Fibroblast of villous mesenchyme (primary cell): Measurements from ENCODE around the gene AFF1. TPM values are rescaled to one million over a fixed set of nuclear protein-coding genes. Genes with fewer than 3 reads are reported as not detected.
A peak's percentile ranks its signal among the peaks of the same experiment; 100 is the strongest.

Experiments
- DNase-seq: peaks from one replicate; pipeline ENCODE4 v3.0.0-alpha.2; 2010; ENCODE audit warnings: low read depth
- H3K4me3 ChIP-seq: 2 replicates; pipeline ENCODE4 v1.5.1; 2011; ENCODE audit warnings: low read depth, mild to moderate bottlenecking, low read length
- total RNA-seq: library from RNA; depleted of rRNA; stranded (reverse); fragments of >200 nt; gene quantifications from 2 replicates; pipeline ENCODE4 v1.2.3, GENCODE V29; 2012
- TF ChIP-seq, protein P1 (sequence below): IDR thresholded peaks from 2 replicates; pipeline ENCODE4 v1.5.1; 2012; ENCODE audit warnings: low read depth, mild to moderate bottlenecking, low read length; ENCODE audit not compliant: insufficient read depth

Gene AFF1
- total RNA-seq, 1 donor: 34.1 TPM

DNA sequence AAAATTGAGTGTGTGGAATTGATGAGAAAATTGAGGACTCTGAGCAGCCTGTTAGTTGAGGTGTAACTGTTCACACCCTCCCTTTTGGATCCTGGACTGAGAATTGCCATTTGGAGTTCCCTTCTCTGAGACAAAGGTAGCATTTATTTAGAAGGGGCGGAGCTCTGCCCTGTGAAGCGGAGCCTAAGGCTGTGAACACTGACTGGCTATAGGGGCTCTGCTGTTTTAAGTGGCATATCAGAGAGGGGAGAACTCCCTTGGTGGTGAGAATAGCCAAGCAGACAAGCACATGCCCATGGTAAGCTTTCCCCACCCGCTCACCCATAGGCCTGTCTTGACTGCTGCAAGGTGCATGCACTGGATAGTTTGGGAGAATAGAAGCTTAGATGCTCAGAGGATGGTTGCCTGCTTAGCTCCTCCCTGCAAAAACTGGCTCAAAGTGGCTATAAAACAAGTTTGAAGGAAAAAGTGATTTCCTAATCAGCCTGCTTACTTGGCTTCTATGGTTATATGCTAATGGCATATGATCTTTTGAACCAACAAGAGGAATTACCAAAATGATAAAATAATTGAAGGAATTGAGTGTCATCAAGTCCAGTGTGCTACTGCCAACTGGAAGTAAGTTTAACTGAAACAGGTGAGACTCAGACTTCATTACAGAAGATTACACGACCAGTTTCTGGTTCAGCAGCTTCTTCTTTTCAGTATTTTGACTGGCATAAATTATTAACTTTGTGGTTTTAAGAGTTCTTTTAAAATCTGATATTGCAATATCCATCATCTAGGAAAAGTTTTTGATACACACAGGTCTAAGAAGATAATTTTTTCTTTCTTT lies 108.4 kb downstream of the AFF1 start:
- TF ChIP-seq, protein P1, sequence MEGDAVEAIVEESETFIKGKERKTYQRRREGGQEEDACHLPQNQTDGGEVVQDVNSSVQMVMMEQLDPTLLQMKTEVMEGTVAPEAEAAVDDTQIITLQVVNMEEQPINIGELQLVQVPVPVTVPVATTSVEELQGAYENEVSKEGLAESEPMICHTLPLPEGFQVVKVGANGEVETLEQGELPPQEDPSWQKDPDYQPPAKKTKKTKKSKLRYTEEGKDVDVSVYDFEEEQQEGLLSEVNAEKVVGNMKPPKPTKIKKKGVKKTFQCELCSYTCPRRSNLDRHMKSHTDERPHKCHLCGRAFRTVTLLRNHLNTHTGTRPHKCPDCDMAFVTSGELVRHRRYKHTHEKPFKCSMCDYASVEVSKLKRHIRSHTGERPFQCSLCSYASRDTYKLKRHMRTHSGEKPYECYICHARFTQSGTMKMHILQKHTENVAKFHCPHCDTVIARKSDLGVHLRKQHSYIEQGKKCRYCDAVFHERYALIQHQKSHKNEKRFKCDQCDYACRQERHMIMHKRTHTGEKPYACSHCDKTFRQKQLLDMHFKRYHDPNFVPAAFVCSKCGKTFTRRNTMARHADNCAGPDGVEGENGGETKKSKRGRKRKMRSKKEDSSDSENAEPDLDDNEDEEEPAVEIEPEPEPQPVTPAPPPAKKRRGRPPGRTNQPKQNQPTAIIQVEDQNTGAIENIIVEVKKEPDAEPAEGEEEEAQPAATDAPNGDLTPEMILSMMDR: no peak
- no peak for DNase-seq
- no peak overlapping the region for H3K4me3 ChIP-seq

DNA sequence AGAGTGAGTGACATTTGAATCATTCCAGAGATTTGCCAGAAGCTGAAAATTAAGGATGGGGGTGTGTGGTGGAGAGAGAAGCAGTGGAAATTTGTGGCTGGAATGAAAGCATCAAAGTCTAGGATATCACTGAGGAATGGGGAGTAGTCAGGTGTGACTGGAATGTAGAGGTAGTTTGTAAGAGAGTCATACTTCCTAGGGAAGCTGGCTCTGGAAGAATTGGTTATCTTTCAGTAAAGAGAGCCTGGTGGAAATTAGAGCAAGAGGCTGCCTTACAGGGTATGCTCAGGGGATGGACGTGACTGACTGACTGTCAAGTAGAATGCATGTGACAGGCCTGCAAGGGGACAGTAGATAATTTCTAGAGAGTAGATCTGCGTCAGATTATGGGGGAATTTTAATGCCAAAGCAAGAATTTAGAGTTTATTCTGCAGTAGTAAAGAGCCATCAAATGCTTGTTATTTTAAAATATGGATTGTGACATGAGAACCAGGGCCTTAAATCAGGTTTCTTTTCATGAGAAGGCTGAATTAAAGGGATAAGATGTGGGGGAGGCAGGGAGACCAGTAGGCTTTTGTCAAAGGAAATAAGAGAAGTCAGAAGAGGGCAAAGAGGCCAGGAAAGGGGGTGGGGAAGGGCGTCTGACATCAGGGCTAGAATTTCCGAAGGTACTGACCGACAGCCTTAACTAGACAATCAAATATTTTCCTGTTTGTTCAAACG lies 109.9 kb downstream of the AFF1 start:
- TF ChIP-seq, protein P1: no peak
- no peak overlapping the region for H3K4me3 ChIP-seq
- no peak for DNase-seq

DNA sequence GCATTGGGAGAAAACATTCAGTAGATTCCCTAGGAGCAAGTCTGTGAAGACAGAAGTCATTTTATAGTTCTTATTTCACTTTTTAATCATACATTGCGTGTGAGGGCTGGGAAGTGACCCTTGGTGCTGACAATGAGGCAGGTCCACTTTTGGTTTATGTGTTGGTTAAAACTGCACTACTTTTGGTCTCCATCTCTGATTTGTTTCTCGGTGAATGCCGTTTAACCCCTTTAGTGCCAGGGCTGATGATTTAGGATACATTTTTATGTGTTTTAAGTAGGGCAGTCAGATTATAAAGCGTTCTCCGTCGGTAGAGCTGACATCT lies 110.4 kb downstream of the AFF1 start:
- TF ChIP-seq, protein P1: no peak
- DNase-seq: no peak
- no peak overlapping the region for H3K4me3 ChIP-seq

DNA sequence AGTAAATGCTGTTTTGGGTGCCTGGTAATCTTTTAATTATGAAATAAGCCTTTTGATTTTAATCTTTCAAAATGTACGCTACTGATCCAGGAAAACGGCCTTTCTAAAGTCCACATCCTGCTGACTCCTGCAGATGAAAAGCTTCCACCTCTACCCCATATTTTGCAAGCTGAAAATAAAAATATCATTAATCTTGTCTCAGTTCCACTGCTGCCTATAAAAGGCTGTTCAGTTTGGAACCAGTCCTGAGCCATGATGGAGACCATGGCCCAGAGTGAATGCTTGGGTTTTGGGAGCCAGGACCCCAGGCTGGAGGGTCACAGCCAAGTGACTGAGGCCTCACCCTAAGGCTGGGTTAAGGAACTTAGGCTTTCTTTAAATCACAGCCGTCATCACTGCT lies 110.8 kb downstream of the AFF1 start:
- TF ChIP-seq, protein P1: no peak
- no peak overlapping the region for H3K4me3 ChIP-seq
- DNase-seq: peak; percentile 51

DNA sequence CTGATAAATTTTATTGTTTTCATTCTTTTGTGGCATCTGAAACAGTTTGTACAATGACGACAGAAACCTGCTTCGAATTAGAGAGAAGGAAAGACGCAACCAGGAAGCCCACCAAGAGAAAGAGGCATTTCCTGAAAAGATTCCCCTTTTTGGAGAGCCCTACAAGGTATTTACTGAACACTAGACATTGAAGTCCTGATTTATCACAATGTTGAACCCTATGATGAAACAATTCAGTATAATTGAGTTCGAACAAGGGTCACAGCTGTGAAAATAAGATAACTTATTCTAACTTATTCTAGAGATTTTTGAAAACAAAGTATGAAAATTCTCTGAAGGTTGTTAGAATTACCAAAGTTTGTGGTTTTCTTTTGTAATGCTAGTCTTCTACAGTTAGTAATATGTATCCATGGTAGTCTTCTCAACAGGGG lies 111.3 kb downstream of the AFF1 start:
- TF ChIP-seq, protein P1: no peak
- peak; percentile 58 for DNase-seq
- no peak overlapping the region for H3K4me3 ChIP-seq

DNA sequence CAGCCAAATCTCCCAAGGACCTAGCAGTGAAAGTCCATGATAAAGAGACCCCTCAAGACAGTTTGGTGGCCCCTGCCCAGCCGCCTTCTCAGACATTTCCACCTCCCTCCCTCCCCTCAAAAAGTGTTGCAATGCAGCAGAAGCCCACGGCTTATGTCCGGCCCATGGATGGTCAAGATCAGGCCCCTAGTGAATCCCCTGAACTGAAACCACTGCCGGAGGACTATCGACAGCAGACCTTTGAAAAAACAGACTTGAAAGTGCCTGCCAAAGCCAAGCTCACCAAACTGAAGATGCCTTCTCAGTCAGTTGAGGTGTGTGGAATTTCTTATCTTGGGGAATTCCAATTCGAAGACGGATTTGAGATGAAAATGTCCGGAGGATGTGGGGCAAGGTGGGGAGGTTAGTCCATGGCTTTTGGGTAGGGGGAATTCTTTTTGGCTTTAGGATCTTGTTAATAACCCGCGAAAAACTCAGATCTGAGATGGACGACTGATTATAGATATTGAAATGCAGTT lies 112.5 kb downstream of the AFF1 start:
- DNase-seq: no peak
- no peak overlapping the region for H3K4me3 ChIP-seq
- TF ChIP-seq, protein P1: no peak
